Measurements from ENCODE around the gene PDCD5. TPM values are rescaled to one million over a fixed set of nuclear protein-coding genes. Genes with fewer than 3 reads are reported as not detected.

Gene PDCD5
- total RNA-seq, 1 donor from 2014 or later = 131 TPM

DNA sequence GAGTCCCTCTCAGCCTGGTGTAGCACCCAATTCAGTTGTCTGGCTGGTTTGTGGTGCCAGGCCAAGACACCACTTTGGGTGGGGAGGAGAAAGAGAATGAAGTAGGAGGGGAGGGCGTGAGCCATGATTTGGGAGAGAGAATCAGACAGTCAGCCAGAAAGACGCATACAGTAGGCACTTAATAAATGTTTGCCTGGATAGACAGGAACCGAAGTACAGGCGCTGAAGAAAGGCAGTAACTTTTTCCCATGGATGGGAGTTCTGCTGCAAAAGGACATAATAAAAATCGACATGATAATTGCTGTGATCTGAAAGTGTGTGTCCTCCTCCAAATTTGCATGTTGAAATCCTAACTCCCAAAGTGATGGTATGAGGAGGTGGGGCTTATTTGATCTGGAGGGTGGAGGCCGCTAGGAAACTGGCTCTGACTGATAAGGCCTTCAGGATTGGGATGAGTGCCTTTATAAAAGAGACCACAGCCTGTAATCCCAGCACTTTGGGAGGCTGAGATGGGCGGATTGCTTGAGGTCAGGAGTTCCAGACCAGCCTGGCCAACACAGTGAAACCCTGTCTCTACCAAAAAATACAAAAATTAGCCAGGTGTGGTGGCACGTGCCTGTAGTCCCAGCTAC, 38.4 kb upstream of the PDCD5 start:
- H3K27me3 ChIP-seq (ENCODE audit: control insufficient read depth, insufficient read depth, low read length) = no peaks in the 10 kb centered on the region
- no peak overlapping the region for H3K4me3 ChIP-seq (ENCODE audit: low read depth, low read length)
- TF ChIP-seq, protein P1, sequence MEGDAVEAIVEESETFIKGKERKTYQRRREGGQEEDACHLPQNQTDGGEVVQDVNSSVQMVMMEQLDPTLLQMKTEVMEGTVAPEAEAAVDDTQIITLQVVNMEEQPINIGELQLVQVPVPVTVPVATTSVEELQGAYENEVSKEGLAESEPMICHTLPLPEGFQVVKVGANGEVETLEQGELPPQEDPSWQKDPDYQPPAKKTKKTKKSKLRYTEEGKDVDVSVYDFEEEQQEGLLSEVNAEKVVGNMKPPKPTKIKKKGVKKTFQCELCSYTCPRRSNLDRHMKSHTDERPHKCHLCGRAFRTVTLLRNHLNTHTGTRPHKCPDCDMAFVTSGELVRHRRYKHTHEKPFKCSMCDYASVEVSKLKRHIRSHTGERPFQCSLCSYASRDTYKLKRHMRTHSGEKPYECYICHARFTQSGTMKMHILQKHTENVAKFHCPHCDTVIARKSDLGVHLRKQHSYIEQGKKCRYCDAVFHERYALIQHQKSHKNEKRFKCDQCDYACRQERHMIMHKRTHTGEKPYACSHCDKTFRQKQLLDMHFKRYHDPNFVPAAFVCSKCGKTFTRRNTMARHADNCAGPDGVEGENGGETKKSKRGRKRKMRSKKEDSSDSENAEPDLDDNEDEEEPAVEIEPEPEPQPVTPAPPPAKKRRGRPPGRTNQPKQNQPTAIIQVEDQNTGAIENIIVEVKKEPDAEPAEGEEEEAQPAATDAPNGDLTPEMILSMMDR (IDR thresholded peaks at IDR 0.05; ENCODE audit: insufficient read depth, low read length, severe bottlenecking) = no peak
- DNase-seq (ENCODE audit: low read depth) = no peak
- no peak for FAIRE-seq
- H3K36me3 ChIP-seq (ENCODE audit: control insufficient read depth, insufficient read depth, low read length) = no peaks in the 10 kb centered on the region

DNA sequence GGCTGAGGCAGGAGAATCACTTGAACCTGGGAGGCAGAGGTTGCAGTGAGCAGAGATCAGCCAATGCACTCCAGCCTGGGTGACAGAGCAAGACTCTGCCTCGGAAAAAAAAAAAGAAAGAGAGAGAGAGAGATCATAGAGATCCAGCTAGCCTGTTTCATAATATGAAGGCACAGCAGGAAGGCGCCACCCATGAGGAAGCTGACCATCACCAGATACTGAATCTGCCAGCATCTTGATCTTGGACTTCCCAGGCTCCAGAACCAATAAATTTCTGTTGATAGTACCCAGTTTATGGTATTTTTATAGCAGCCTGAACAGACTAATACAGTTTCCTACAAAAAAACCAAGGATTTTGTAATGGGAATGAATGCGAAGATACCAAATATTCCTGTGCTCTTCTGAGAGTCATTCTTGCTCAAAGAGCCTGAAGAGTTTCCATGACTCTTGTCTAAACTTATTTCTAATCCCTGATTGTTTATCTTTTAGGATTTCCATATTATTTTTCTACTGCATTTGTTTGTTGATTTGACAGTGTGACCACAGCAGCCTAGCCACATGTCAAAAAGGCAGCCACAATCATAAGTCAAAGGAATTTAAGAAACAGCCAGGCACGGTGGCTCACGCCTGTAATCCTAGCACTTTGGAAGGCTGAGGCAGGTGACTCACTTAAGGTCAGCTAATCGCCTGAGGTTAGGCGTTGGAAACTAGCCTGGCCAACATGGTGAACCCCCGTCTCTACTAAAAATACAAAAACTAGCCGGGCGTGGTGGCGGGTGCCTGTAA, 37.7 kb upstream of the PDCD5 start:
- no peak for FAIRE-seq
- H3K36me3 ChIP-seq (ENCODE audit: control insufficient read depth, insufficient read depth, low read length) = no peaks in the 10 kb centered on the region
- DNase-seq (ENCODE audit: low read depth) = peak; percentile 2
- TF ChIP-seq, protein P1 (IDR thresholded peaks at IDR 0.05; ENCODE audit: insufficient read depth, low read length, severe bottlenecking) = no peak
- no peak overlapping the region for H3K4me3 ChIP-seq (ENCODE audit: low read depth, low read length)
- no peaks in the 10 kb centered on the region for H3K27me3 ChIP-seq (ENCODE audit: control insufficient read depth, insufficient read depth, low read length)

DNA sequence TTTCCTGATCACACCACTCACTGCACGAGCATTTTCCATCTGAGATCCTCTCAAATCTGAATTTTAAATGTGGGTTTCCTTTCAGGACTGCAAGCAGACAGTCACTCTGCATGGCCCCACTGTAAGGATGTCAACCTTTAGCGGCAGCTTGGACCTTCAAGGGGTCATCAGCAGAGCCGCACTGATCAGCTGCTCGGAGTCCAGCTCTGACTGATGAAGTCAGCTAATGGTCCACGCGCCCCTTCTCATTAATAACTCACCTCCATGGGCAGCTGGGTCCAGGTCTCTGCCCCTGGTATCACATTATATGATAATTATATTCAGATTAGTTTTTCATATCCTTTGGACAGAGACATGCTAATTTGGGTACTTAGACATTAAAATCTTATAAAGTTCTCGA, 36.1 kb upstream of the PDCD5 start:
- DNase-seq (ENCODE audit: low read depth) (no peak), FAIRE-seq (no peak)
- H3K4me3 ChIP-seq (ENCODE audit: low read depth, low read length) = no peak overlapping the region
- no peaks in the 10 kb centered on the region for H3K36me3 ChIP-seq (ENCODE audit: control insufficient read depth, insufficient read depth, low read length)
- no peaks in the 10 kb centered on the region for H3K27me3 ChIP-seq (ENCODE audit: control insufficient read depth, insufficient read depth, low read length)
- TF ChIP-seq, protein P1 (IDR thresholded peaks at IDR 0.05; ENCODE audit: insufficient read depth, low read length, severe bottlenecking) = no peak

DNA sequence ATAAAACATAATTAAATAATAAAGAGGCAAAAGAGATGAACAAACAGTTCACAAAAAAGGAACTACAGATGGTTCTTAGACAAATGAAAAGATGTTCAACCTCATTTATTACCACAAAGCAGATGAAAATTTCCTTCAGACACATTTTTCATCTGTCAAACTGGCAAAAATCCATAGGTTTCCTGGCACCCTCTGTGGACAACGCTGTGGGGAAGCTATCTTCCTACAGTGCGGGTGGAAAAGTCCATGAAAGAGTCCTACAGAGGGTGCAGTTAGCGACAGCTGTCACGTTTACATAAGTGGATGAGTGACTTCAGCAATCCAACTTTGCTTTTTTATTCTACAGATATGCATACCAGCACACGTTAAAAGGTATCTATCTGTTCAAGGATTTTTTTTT, 30.3 kb upstream of the PDCD5 start:
- FAIRE-seq (no peak), DNase-seq (ENCODE audit: low read depth) (no peak)
- TF ChIP-seq, protein P1 (IDR thresholded peaks at IDR 0.05; ENCODE audit: insufficient read depth, low read length, severe bottlenecking) = no peak
- Histone ChIP-seq H3K36me3 (ENCODE audit: control insufficient read depth, insufficient read depth, low read length) (no peaks in the 10 kb centered on the region), H3K27me3 (ENCODE audit: control insufficient read depth, insufficient read depth, low read length) (no peaks in the 10 kb centered on the region), H3K4me3 (ENCODE audit: low read depth, low read length) (no peak overlapping the region)

DNA sequence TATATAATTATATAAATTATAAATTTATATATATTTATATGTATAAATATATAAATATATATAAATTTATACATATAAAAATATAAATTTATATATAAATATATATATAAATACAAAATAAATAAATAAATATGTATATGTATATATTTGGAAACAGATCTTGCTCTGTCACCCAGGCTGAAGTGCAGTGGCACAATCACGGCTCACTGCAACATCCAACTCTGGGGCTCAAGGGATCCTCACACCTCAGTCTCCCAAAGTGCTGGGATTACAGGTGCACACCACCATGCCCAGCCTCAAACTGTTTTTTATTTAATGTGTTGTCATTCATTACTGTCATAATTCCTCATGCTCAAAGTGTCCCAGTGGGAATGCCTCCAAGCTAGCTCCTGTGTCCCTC, 25.2 kb upstream of the PDCD5 start:
- no peaks in the 10 kb centered on the region for H3K27me3 ChIP-seq (ENCODE audit: control insufficient read depth, insufficient read depth, low read length)
- no peaks in the 10 kb centered on the region for H3K36me3 ChIP-seq (ENCODE audit: control insufficient read depth, insufficient read depth, low read length)
- FAIRE-seq (no peak), DNase-seq (ENCODE audit: low read depth) (no peak)
- TF ChIP-seq, protein P1 (IDR thresholded peaks at IDR 0.05; ENCODE audit: insufficient read depth, low read length, severe bottlenecking) = no peak
- H3K4me3 ChIP-seq (ENCODE audit: low read depth, low read length) = no peak overlapping the region

Measured in bronchial epithelial cell (primary cell).